Fibroblast of lung (primary cell): ENCODE results near the gene CNNM3. TPM values are rescaled to one million over a fixed set of nuclear protein-coding genes. Genes with fewer than 3 reads are reported as not detected.
"Not testable (repeated sequence)": the region's sequence is repeated elsewhere in the genome, so short reads cannot be mapped to it uniquely, and the experiment has no call there.

Experiments
- DNase-seq, 2 donors: peaks; one replicate each; pipeline versions ENCODE4 v3.0.0 to v3.0.0-alpha.2; 2010; ENCODE audit warnings: low read depth in 2 of 2
- H2AFZ ChIP-seq: 2 replicates; pipeline ENCODE4 v1.5.1; 2012; ENCODE audit warnings: low read length, control low read depth, inconsistent platforms
- H3K27ac ChIP-seq: 2 replicates; pipeline ENCODE4 v1.5.1; 2011; ENCODE audit warnings: low read length, control low read depth; ENCODE audit not compliant: insufficient read depth
- H3K27me3 ChIP-seq: 2 replicates; pipeline ENCODE4 v1.5.1; 2011; ENCODE audit warnings: mild to moderate bottlenecking, low read length; ENCODE audit not compliant: control insufficient read depth, insufficient read depth
- H3K36me3 ChIP-seq: 2 replicates; pipeline ENCODE4 v1.5.1; 2011; ENCODE audit warnings: low read length; ENCODE audit not compliant: control insufficient read depth, insufficient read depth
- H3K4me1 ChIP-seq: 2 replicates; pipeline ENCODE4 v1.5.1; 2011; ENCODE audit warnings: low read length; ENCODE audit not compliant: control insufficient read depth, insufficient read depth; ENCODE audit errors: extremely low read depth
- H3K4me2 ChIP-seq: 2 replicates; pipeline ENCODE4 v1.5.1; 2011; ENCODE audit warnings: low read length, control low read depth; ENCODE audit not compliant: insufficient read depth; ENCODE audit errors: extremely low read depth
- H3K4me3 ChIP-seq, 4 experiments: fragments of 200-600 bp in 1 of 4; sonication (generic) in 1 of 4; replicated peaks in 1 of 4; 2 replicates each; pipeline ENCODE4 v1.5.1; 2011 to 2016; ENCODE audit warnings: low read length in 4 of 4, low read depth in 3 of 4, mild to moderate bottlenecking in 3 of 4, control low read depth in 2 of 4, inconsistent platforms in 1 of 4, mixed read lengths in 1 of 4; ENCODE audit not compliant: insufficient read depth in 1 of 4; ENCODE audit errors: control extremely low read depth in 1 of 4
- H3K79me2 ChIP-seq: 2 replicates; pipeline ENCODE4 v1.5.1; 2012; ENCODE audit warnings: mild to moderate bottlenecking, low read length, inconsistent platforms; ENCODE audit not compliant: control insufficient read depth, insufficient read depth
- H3K9ac ChIP-seq: 2 replicates; pipeline ENCODE4 v1.5.1; 2011; ENCODE audit warnings: mild to moderate bottlenecking, low read length, control low read depth; ENCODE audit not compliant: insufficient read depth
- H3K9me3 ChIP-seq: 2 replicates; pipeline ENCODE4 v1.5.1; 2012; ENCODE audit warnings: low read depth, low read length; ENCODE audit not compliant: control insufficient read depth, insufficient read depth
- H4K20me1 ChIP-seq: 2 replicates; pipeline ENCODE4 v1.5.1; 2011; ENCODE audit warnings: low read length; ENCODE audit not compliant: control insufficient read depth, insufficient read depth; ENCODE audit errors: extremely low read depth
- EZH2 ChIP-seq: IDR thresholded peaks from 2 replicates; pipeline ENCODE4 v1.5.1; 2012; ENCODE audit warnings: low read length, control low read depth, mild to moderate bottlenecking; ENCODE audit errors: missing control alignments
- polyA plus RNA-seq, 2 donors: library from polyadenylated mRNA; depleted of rRNA in 1 of 2; stranded (reverse) in 1 of 2; unstranded in 1 of 2; fragments of >200 nt; gene quantifications; 2 replicates each; pipeline ENCODE4 v1.2.1, GENCODE V29; 2011 to 2012; ENCODE audit warnings: missing spikeins in 1 of 2
- total RNA-seq: library from RNA; depleted of rRNA; stranded (reverse); fragments of >200 nt; gene quantifications from 2 replicates; pipeline ENCODE4 v1.2.1, GENCODE V29; 2014
- TF ChIP-seq, protein P1 (sequence below), 2 donors: IDR thresholded peaks in 1 of 2; conservative IDR thresholded peaks in 1 of 2; 1 replicate in 1 of 2; 2 replicates in 1 of 2; pipeline ENCODE4 v1.5.1; 2011 to 2012; ENCODE audit warnings: low read length in 2 of 2, control low read depth in 1 of 2, inconsistent platforms in 1 of 2, low read depth in 1 of 2, mild to moderate bottlenecking in 1 of 2

Gene CNNM3
- total and polyA plus RNA-seq, 2 donors (not counting 1 experiment from before 2014, with no cell fraction given), result 4.3 to 9.9 TPM

DNA sequence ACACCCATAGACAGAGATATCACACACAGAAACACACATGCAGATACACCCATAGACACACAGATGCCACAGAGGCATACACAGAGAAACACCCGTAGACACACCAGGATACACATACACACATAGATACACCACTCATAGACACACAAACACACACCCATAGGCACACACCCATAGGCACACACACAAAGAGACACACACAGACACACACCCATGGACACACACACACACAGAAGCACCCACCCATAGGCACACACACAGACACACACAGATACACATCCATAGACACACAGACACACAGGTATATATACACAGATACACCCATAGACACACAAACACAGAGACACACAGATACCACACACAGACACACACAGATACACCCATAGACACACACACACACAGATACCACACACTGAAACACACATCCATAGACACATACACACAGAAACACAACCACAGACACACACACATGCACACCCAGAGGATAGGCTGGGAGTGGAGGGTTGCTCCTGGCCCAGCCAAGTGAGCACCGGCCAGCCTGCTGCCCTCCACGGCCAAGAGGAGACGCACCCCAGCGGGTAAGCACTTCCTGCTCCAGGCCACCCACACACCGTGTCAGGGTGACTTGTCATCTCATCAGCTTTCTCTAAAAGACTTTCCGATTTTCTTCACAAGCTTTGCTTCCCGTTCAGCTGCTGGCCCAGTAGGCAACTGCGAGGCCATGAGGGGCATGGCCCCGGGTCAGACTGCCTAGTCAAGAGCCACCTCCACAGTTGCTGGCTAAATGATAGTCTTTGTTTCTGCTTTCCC lies 14.1 kb upstream of the CNNM3 start:
- no peak overlapping the region for H3K27ac ChIP-seq
- no peaks in the 10 kb centered on the region for H3K79me2 ChIP-seq
- H3K9me3 ChIP-seq, result no peaks in the 10 kb centered on the region
- H3K4me3 ChIP-seq, result no peak overlapping the region
- H3K27me3 ChIP-seq, result no peaks in the 10 kb centered on the region
- H2AFZ ChIP-seq, result no peak overlapping the region
- DNase-seq, result peak in 1 of 2 donors; percentile 22
- no peaks in the 10 kb centered on the region for H4K20me1 ChIP-seq
- no peaks in the 10 kb centered on the region for H3K4me1 ChIP-seq
- TF ChIP-seq, protein P1, sequence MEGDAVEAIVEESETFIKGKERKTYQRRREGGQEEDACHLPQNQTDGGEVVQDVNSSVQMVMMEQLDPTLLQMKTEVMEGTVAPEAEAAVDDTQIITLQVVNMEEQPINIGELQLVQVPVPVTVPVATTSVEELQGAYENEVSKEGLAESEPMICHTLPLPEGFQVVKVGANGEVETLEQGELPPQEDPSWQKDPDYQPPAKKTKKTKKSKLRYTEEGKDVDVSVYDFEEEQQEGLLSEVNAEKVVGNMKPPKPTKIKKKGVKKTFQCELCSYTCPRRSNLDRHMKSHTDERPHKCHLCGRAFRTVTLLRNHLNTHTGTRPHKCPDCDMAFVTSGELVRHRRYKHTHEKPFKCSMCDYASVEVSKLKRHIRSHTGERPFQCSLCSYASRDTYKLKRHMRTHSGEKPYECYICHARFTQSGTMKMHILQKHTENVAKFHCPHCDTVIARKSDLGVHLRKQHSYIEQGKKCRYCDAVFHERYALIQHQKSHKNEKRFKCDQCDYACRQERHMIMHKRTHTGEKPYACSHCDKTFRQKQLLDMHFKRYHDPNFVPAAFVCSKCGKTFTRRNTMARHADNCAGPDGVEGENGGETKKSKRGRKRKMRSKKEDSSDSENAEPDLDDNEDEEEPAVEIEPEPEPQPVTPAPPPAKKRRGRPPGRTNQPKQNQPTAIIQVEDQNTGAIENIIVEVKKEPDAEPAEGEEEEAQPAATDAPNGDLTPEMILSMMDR (conservative IDR thresholded peaks at IDR 0.05 in 1 of 2, IDR thresholded peaks at IDR 0.05 in 1 of 2; ENCODE audit: low read depth in 1 of 2, low read length in 2 of 2), result no peak
- TF ChIP-seq EZH2, result no peak
- H3K4me2 ChIP-seq, result no peak overlapping the region
- no peak overlapping the region for H3K9ac ChIP-seq
- peaks cover 2% of the 10 kb centered on the region for H3K36me3 ChIP-seq

- Histone ChIP-seq H3K27me3 (no peaks in the 10 kb centered on the region), H3K9ac (no peak overlapping the region), H3K4me1 (no peaks in the 10 kb centered on the region), H3K4me2 (no peak overlapping the region), H3K79me2 (no peaks in the 10 kb centered on the region), H3K27ac (no peak overlapping the region), H3K36me3 (peaks cover 2% of the 10 kb centered on the region), H4K20me1 (no peaks in the 10 kb centered on the region), H3K9me3 (no peaks in the 10 kb centered on the region), H3K4me3 (no peak overlapping the region), H2AFZ (no peak overlapping the region)
- TF ChIP-seq, protein P1 (conservative IDR thresholded peaks at IDR 0.05 in 1 of 2, IDR thresholded peaks at IDR 0.05 in 1 of 2; ENCODE audit: low read depth in 1 of 2, low read length in 2 of 2), result no peak
- no peak for TF ChIP-seq EZH2
- no peak for DNase-seq
These were observed 13.3 kb upstream of the CNNM3 start for GRCh38 chr2:96802721-96803120.

- Histone ChIP-seq H3K27me3 (no peaks in the 10 kb centered on the region), H4K20me1 (no peaks in the 10 kb centered on the region), H2AFZ (no peak overlapping the region), H3K4me3 (no peak overlapping the region), H3K9ac (no peak overlapping the region), H3K4me1 (no peaks in the 10 kb centered on the region), H3K4me2 (no peak overlapping the region), H3K9me3 (no peaks in the 10 kb centered on the region), H3K36me3 (no peaks in the 10 kb centered on the region), H3K27ac (no peak overlapping the region), H3K79me2 (no peaks in the 10 kb centered on the region)
- no peak for DNase-seq
- no peak for TF ChIP-seq EZH2
- TF ChIP-seq, protein P1 (conservative IDR thresholded peaks at IDR 0.05 in 1 of 2, IDR thresholded peaks at IDR 0.05 in 1 of 2; ENCODE audit: low read depth in 1 of 2, low read length in 2 of 2), result no peak
These were observed 11.1 kb upstream of the CNNM3 start for GRCh38 chr2:96804986-96805385.

- not testable (repeated sequence) for H3K36me3 ChIP-seq, H3K4me1 ChIP-seq, H3K9me3 ChIP-seq, H3K4me3 ChIP-seq, H2AFZ ChIP-seq, H3K4me2 ChIP-seq, H3K27me3 ChIP-seq, DNase-seq, H4K20me1 ChIP-seq, H3K79me2 ChIP-seq, H3K27ac ChIP-seq, H3K9ac ChIP-seq
These were observed 10.1 kb upstream of the CNNM3 start for GRCh38 chr2:96805946-96806345.
